Fibroblast of pulmonary artery (primary cell): Measurements from ENCODE around the gene KIF7.
A peak's percentile ranks its signal among the peaks of the same experiment; 100 is the strongest.

Experiments
- DNase-seq: peaks from one replicate; pipeline ENCODE4 v3.0.0-alpha.2; 2010; ENCODE audit warnings: low read depth
- H3K4me3 ChIP-seq: replicated peaks from 2 replicates; pipeline ENCODE4 v1.5.1; 2011; ENCODE audit warnings: low read depth, mild to moderate bottlenecking, control low read depth, low read length, moderate library complexity
- TF ChIP-seq, protein P1 (sequence below): IDR thresholded peaks from 2 replicates; pipeline ENCODE4 v1.5.1; 2011; ENCODE audit warnings: mild to moderate bottlenecking, control low read depth, low read length, inconsistent platforms; ENCODE audit errors: missing control alignments

Gene KIF7, protein sequence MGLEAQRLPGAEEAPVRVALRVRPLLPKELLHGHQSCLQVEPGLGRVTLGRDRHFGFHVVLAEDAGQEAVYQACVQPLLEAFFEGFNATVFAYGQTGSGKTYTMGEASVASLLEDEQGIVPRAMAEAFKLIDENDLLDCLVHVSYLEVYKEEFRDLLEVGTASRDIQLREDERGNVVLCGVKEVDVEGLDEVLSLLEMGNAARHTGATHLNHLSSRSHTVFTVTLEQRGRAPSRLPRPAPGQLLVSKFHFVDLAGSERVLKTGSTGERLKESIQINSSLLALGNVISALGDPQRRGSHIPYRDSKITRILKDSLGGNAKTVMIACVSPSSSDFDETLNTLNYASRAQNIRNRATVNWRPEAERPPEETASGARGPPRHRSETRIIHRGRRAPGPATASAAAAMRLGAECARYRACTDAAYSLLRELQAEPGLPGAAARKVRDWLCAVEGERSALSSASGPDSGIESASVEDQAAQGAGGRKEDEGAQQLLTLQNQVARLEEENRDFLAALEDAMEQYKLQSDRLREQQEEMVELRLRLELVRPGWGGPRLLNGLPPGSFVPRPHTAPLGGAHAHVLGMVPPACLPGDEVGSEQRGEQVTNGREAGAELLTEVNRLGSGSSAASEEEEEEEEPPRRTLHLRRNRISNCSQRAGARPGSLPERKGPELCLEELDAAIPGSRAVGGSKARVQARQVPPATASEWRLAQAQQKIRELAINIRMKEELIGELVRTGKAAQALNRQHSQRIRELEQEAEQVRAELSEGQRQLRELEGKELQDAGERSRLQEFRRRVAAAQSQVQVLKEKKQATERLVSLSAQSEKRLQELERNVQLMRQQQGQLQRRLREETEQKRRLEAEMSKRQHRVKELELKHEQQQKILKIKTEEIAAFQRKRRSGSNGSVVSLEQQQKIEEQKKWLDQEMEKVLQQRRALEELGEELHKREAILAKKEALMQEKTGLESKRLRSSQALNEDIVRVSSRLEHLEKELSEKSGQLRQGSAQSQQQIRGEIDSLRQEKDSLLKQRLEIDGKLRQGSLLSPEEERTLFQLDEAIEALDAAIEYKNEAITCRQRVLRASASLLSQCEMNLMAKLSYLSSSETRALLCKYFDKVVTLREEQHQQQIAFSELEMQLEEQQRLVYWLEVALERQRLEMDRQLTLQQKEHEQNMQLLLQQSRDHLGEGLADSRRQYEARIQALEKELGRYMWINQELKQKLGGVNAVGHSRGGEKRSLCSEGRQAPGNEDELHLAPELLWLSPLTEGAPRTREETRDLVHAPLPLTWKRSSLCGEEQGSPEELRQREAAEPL (N-terminal part only)

DNA sequence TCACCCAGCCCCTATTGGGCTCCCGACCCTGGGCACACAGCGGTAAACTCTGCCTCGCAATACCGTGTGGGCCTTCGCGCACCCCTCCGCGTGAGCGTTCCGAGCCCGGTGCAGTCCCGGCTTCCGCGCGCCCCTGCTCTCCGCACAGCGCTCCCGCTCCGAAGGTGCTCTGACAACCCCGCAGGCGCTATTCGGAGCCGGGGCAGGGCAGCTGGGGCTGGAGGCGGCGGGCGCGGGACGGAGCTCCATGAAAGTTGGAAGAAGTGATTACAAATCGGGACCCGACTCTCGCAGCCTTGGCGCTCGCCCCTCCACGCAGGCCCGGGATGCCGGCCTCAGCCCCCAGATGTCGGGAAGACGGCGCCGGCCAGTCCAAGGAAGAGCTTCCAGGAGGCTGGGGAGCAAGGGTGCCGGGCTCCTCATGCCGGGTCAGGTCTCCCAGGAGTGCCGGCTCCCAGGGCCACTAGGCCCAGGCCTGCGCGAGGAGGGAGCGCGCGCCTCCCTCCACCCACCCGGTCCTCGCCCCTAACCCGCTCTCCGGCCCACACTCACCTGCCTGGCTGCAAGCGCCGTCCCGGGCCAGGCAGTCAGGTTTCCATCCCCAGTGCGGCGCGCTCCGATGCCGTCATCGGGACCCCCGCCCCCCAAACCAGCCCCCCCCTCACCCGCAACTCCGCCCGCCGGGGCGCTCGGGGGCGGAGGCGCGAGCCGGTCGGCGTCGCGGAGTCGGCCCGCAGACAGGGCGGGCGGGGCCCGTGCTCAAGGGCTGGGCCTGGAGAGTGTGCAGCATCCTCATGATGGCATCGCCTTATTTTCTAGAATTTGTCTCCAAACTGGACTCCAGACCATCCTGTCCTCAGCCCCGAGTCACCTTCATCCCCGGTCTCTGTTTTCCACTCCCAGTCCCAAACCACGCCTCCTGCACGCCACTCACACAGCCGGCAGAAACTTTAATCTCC lies at the start of gene KIF7:
Gene KIF7 (minus strand): TSS at position 621 of the 959 bp plus-strand sequence. CDS start 2,537 bp downstream, outside the sequence.
- peak; percentile 50 for DNase-seq
- TF ChIP-seq, protein P1, sequence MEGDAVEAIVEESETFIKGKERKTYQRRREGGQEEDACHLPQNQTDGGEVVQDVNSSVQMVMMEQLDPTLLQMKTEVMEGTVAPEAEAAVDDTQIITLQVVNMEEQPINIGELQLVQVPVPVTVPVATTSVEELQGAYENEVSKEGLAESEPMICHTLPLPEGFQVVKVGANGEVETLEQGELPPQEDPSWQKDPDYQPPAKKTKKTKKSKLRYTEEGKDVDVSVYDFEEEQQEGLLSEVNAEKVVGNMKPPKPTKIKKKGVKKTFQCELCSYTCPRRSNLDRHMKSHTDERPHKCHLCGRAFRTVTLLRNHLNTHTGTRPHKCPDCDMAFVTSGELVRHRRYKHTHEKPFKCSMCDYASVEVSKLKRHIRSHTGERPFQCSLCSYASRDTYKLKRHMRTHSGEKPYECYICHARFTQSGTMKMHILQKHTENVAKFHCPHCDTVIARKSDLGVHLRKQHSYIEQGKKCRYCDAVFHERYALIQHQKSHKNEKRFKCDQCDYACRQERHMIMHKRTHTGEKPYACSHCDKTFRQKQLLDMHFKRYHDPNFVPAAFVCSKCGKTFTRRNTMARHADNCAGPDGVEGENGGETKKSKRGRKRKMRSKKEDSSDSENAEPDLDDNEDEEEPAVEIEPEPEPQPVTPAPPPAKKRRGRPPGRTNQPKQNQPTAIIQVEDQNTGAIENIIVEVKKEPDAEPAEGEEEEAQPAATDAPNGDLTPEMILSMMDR = no peak

DNA sequence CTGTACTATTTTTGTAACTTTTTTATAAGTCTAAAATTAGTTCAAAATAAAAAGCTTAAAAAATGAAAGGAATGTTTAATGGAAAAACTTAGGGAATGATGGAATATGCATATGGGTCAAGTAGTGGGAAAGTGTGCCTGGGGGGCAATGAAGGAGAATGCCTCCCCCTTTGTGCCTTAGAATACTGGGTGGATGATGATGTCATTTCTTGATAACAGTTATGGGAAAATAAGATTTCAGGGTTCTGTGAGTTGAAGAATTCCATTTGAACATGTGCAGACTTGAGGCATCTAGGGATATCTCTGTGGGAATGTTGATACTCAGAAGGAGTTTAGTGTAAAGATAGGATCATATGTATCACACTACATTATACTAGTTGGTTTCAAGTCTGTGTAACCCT lies 49.1 kb upstream of the KIF7 start:
- no peak overlapping the region for H3K4me3 ChIP-seq
- DNase-seq = no peak
- TF ChIP-seq, protein P1 = no peak

More for the DNA sequence above, at the start of gene KIF7:
- peak within 1 kb of the TSS; percentile 68 for H3K4me3 ChIP-seq

DNA sequence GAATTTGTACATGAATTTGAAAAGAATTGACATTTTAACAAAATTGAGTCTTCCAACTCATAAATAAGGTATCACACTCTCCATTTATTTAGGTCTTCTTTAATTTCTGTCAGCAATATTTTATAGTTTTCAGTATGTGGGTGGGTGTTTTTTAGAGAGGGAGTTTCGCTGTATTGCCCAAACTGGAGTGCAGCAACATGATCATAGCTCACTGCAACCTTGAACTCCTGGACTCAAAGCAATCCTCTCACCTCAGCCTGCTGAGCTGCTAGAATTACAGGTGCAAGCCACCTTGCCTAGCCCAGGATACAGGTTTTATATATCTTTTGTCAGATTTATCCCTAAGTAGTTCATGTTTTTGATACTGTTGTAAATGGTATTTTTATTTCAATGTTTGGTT lies 39.9 kb upstream of the KIF7 start:
- no peak for DNase-seq
- TF ChIP-seq, protein P1 = no peak
- no peak overlapping the region for H3K4me3 ChIP-seq

DNA sequence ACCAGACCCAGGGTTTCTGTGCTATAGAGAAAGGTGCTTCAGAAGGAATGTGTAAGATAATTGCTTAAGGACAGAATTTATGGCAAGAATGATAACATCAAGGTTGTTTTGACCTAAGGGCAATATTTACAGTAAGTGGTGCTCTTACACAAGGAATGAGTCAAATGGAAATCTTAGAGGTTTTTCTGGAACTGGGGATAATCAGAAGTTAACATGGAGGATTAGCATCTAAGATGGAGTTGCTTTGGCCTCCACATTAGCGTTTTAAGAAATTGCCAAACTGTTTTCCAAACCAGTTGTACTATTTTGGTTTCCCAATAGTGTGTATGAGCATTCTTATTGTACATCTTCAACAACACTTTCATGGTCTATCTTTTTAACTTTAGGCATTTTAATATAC lies 38.4 kb upstream of the KIF7 start:
- no peak overlapping the region for H3K4me3 ChIP-seq
- no peak for DNase-seq
- TF ChIP-seq, protein P1 = no peak

DNA sequence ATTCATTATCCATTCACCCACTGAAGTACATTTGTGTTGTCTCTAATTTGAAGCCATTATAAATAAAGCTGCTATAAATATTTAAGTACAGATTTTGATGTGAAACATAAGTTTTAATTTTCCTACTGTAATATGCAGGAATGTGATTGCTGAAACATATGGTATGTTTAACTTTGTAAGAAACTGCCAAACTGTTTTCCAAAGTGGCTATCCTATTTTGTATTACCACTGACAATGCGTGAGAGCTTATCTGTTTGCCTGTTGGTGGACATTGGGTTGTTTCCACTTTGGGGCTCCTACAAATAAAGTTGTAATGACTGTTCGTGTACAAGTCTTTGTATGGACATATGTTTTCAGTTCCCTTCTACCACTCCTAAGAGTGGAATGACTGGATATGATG lies 37.8 kb upstream of the KIF7 start:
- no peak overlapping the region for H3K4me3 ChIP-seq
- DNase-seq = no peak
- TF ChIP-seq, protein P1 = no peak
